Glutamatergic neuron (in vitro differentiated cells): ENCODE measurements around the gene NOL6. TPM values are rescaled to one million over a fixed set of nuclear protein-coding genes. Genes with fewer than 3 reads are reported as not detected.
A peak's percentile ranks its signal among the peaks of the same experiment; 100 is the strongest.

ENCODE experiments used
- DNase-seq: peaks from one replicate; pipeline ENCODE4 v3.0.0; 2022
- H3K27ac Mint-ChIP-seq: one replicate; pipeline ENCODE4 v1.8.0; 2020; ENCODE audit warnings: mild to moderate bottlenecking, mixed read lengths, inconsistent platforms; ENCODE audit not compliant: unreplicated experiment
- H3K27me3 Mint-ChIP-seq: one replicate; pipeline ENCODE4 v1.8.0; 2020; ENCODE audit warnings: mild to moderate bottlenecking, moderate library complexity, mixed read lengths, inconsistent platforms; ENCODE audit not compliant: unreplicated experiment
- H3K36me3 Mint-ChIP-seq: one replicate; pipeline ENCODE4 v1.8.0; 2020; ENCODE audit warnings: mild to moderate bottlenecking, mixed read lengths, inconsistent platforms; ENCODE audit not compliant: unreplicated experiment
- H3K4me1 Mint-ChIP-seq: one replicate; pipeline ENCODE4 v1.8.0; 2020; ENCODE audit warnings: mild to moderate bottlenecking, low read depth, mixed read lengths, inconsistent platforms; ENCODE audit not compliant: unreplicated experiment
- H3K4me3 Mint-ChIP-seq: one replicate; pipeline ENCODE4 v1.8.0; 2020; ENCODE audit warnings: mild to moderate bottlenecking, mixed read lengths, inconsistent platforms; ENCODE audit not compliant: unreplicated experiment
- H3K9me3 Mint-ChIP-seq: one replicate; pipeline ENCODE4 v1.8.0; 2020; ENCODE audit warnings: mild to moderate bottlenecking, moderate library complexity, mixed read lengths, inconsistent platforms; ENCODE audit not compliant: unreplicated experiment
- CTCF ChIP-seq: fragments of 200-600 bp; sonication (generic); IDR thresholded peaks from one replicate; pipeline ENCODE4 v1.5.0; 2021; ENCODE audit not compliant: partially characterized antibody, unreplicated experiment
- total RNA-seq: library from RNA; stranded (reverse); fragmentation: NEBNext Ultra II Directional; extraction: Animal tissue kit (Norgen Biotek cat#: 25700); gene quantifications from one replicate; pipeline ENCODE4 v1.2.1, GENCODE V29; 2021; ENCODE audit not compliant: unreplicated experiment

Gene NOL6
- total RNA-seq, 1 donor from 2014 or later, result 25.6 TPM

GRCh38 chr9:33453286-33453860, 20.4 kb downstream of the NOL6 start:
- no peak for DNase-seq
- Mint-ChIP-seq H3K4me3 (no peak overlapping the region), H3K36me3 (no peaks in the 10 kb centered on the region), H3K4me1 (peaks cover 2% of the 10 kb centered on the region), H3K27ac (no peak overlapping the region), H3K9me3 (peaks cover 4% of the 10 kb centered on the region), H3K27me3 (peaks cover 3% of the 10 kb centered on the region)
- TF ChIP-seq CTCF, result no peak

DNA sequence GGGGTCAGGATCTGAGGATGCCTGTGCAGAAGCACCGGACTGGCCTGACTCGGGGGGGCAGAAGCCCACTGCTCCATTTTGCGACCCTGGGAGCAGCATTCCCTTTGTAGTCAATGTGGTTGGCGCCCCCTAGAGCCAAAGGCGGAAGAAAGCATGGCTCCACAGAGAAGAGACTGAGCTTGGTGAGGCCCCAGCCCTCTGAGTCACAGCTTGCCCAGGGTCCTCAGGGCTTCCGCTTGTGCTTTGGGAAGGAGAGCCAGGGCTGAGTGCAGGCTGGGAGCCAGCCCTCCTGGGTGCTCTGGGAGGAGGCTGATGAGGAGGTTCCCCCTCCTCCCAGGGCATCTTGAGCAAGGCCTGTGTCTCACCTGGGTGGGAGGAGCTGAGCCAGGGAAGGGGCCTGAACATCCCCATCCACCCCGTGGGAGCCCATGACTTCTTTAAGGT, 20.9 kb downstream of the NOL6 start:
- peak; percentile 71 for TF ChIP-seq CTCF
- H3K9me3 Mint-ChIP-seq, result peaks cover 4% of the 10 kb centered on the region
- H3K27me3 Mint-ChIP-seq, result peaks cover 3% of the 10 kb centered on the region
- no peaks in the 10 kb centered on the region for H3K36me3 Mint-ChIP-seq
- H3K4me1 Mint-ChIP-seq, result peaks cover 5% of the 10 kb centered on the region
- no peak overlapping the region for H3K27ac Mint-ChIP-seq
- no peak overlapping the region for H3K4me3 Mint-ChIP-seq
- peak; percentile 81 for DNase-seq

GRCh38 chr9:33450621-33451146, 23.0 kb downstream of the NOL6 start:
- H3K4me3 Mint-ChIP-seq, result no peak overlapping the region
- H3K36me3 Mint-ChIP-seq, result no peaks in the 10 kb centered on the region
- peaks cover 16% of the 10 kb centered on the region for H3K9me3 Mint-ChIP-seq
- DNase-seq, result no peak
- H3K27me3 Mint-ChIP-seq, result peaks cover 18% of the 10 kb centered on the region
- H3K27ac Mint-ChIP-seq, result no peak overlapping the region
- no peak for TF ChIP-seq CTCF
- peaks cover 21% of the 10 kb centered on the region for H3K4me1 Mint-ChIP-seq

DNA sequence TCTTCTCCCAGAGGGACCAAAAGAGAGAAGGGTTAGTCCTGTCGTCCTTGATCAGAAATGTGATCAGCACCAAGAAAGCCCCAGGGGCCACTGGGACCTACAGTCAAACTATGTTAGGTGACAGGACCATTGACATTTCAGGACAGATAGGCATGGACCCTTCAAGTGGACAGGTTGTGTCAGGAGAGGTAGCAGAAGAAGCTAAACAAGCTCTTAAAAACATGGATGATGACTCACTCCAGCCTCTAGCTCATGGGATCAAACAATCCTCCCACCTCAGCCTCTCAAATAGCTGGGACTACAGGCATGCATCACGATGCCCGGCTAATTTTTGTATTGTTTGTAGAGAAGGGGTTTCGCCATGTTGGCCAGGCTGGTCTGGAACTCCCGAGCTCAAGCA, 24.0 kb downstream of the NOL6 start:
- Mint-ChIP-seq H3K27ac (no peak overlapping the region), H3K9me3 (peaks cover 16% of the 10 kb centered on the region), H3K4me3 (no peak overlapping the region), H3K36me3 (no peaks in the 10 kb centered on the region), H3K27me3 (peaks cover 20% of the 10 kb centered on the region), H3K4me1 (peaks cover 21% of the 10 kb centered on the region)
- no peak for TF ChIP-seq CTCF
- DNase-seq, result no peak

DNA sequence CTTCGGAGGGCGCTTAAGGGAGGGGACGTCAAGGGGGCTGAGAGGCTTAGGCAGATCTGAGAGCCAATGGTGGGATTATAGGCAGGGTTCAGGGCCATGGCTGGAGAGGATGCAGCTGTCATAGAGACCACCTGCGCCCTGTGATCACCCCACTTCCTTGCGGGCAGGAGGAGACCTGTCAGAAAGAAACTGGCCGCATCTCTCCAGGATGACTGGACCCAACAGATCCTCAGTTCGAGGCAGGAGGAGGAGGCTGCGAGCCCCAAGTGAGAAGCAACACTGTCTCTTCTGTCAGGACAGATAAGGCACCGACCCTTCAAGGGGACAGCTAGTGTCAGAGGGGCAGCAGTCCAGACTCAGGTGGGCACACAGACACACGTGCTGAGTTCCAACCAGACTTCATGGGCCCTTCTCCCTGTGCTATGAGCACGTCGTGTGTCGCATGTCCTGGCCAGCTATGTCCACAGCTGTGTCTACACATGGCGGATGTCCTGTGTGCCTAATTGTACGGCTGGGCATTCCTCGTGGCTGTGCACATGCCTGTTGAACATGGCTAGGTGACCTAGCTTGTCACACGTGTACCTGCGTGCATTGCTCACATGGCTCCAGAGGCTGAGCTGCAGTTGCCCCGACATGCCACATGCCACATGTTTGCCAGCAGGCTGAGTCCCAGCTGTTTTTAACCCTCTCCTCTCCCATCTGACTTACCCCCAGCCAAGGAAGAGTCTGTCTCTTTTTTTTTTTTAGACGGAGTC, 25.7 kb downstream of the NOL6 start:
- no peak for TF ChIP-seq CTCF
- Mint-ChIP-seq H3K27ac (peak overlapping the region; percentile 82), H3K4me3 (peak overlapping the region; percentile 78)

More for the DNA sequence above, 25.7 kb downstream of the NOL6 start:
- Mint-ChIP-seq H3K4me1 (peaks cover 21% of the 10 kb centered on the region), H3K9me3 (peaks cover 16% of the 10 kb centered on the region), H3K36me3 (no peaks in the 10 kb centered on the region), H3K27me3 (peaks cover 19% of the 10 kb centered on the region)
- DNase-seq, result no peak
